GM12878 (cell line): ENCODE results near the gene C8B. TPM values are rescaled to one million over a fixed set of nuclear protein-coding genes. Genes with fewer than 3 reads are reported as not detected.

Experiments used
- ATAC-seq: fragments of 200-7000 bp; cut with Tn5 transposase; 3 replicates; pipeline ENCODE4 v1.9.1; 2020; ENCODE audit warnings: mild to moderate bottlenecking, moderate library complexity
- BruUV-seq: library from RNA; stranded (reverse); fragments of 400-500 nt; replicated peaks from 2 replicates; lab custom pipeline; 2021; lab: Mats Ljungman, UMichigan
- CTCF ChIA-PET: fragments of 300-600 bp; sonication (Branson Sonifier 250); formaldehyde crosslinking; extraction: SDS; loops from one replicate; lab custom pipeline; 2021; ENCODE audit warnings: inconsistent platforms; lab: Yijun Ruan, JAX
- POLR2A ChIA-PET: fragments of 350-600 bp; formaldehyde crosslinking; extraction: SDS; loops from one replicate; lab custom pipeline; 2021; ENCODE audit warnings: inconsistent platforms; lab: Charles Lee
- RAD21 ChIA-PET: fragments of 300-600 bp; sonication (Branson Sonifier 250); formaldehyde crosslinking; loops from one replicate; lab custom pipeline; 2023; ENCODE audit warnings: antibody characterized with exemption; ENCODE audit not compliant: unreplicated experiment; lab: Charles Lee
- SMC1A ChIA-PET: fragments of 300-600 bp; sonication (Branson Sonifier 250); formaldehyde crosslinking; loops from one replicate; lab custom pipeline; 2023; ENCODE audit not compliant: unreplicated experiment, uncharacterized antibody; lab: Charles Lee
- DNase-seq: peaks from one replicate; pipeline ENCODE4 v3.0.0-alpha.2; 2011; ENCODE audit warnings: low read depth, low spot score
- FAIRE-seq: peaks from 3 replicates; lab custom pipeline; 2011; peaks lifted over from hg19 to GRCh38; lab: Jason Lieb, UNC
- H2AFZ ChIP-seq: 2 replicates; pipeline ENCODE4 v1.6.0; 2011; ENCODE audit warnings: low read depth, low read length, control low read depth; ENCODE audit not compliant: control insufficient read depth
- H3K27ac ChIP-seq: 2 replicates; pipeline ENCODE4 v1.5.1; 2011; ENCODE audit warnings: control low read depth; ENCODE audit not compliant: control insufficient read depth, insufficient read depth
- H3K27me3 ChIP-seq, 2 experiments: replicated peaks in 1 of 2; 2 replicates each; pipeline versions ENCODE4 v1.6.0 to v1.6.1; 2011; ENCODE audit warnings: low read length in 1 of 2; ENCODE audit not compliant: control insufficient read depth in 2 of 2, insufficient read depth in 2 of 2
- H3K36me3 ChIP-seq, 2 experiments: 2 replicates each; pipeline ENCODE4 v1.5.1; 2011; ENCODE audit warnings: low read length in 1 of 2; ENCODE audit not compliant: control insufficient read depth in 2 of 2, insufficient read depth in 2 of 2
- H3K4me1 ChIP-seq: 2 replicates; pipeline ENCODE4 v1.6.1; 2011; ENCODE audit warnings: mild to moderate bottlenecking, low read length, moderate library complexity, mixed read lengths; ENCODE audit not compliant: control insufficient read depth, insufficient read depth
- H3K4me2 ChIP-seq: 2 replicates; pipeline ENCODE4 v1.6.0; 2011; ENCODE audit warnings: control low read depth; ENCODE audit not compliant: control insufficient read depth, insufficient read depth
- H3K4me3 ChIP-seq: fragments of 200-600 bp; sonication (generic); 2 replicates; pipeline ENCODE4 v1.5.1; 2016
- H3K79me2 ChIP-seq: 2 replicates; pipeline ENCODE4 v1.6.0; 2011; ENCODE audit warnings: low read length; ENCODE audit not compliant: control insufficient read depth, insufficient read depth
- H3K9ac ChIP-seq: 2 replicates; pipeline ENCODE4 v1.8.0; 2011; ENCODE audit warnings: low read length, control low read depth, mixed read lengths; ENCODE audit not compliant: control insufficient read depth, insufficient read depth
- H3K9me3 ChIP-seq: replicated peaks from 3 replicates; pipeline ENCODE4 v1.5.1; 2011; ENCODE audit warnings: mild to moderate bottlenecking, low read length; ENCODE audit not compliant: control insufficient read depth, insufficient read depth
- H4K20me1 ChIP-seq: 2 replicates; pipeline ENCODE4 v1.6.0; 2011; ENCODE audit not compliant: control insufficient read depth, insufficient read depth
- IKZF1 ChIP-seq: fragments of 450-650 bp; conservative IDR thresholded peaks from 2 replicates; pipeline ENCODE4 v1.6.1; 2017; ENCODE audit warnings: antibody characterized with exemption, mild to moderate bottlenecking
- IRF3 ChIP-seq: fragments of 450-650 bp; IDR thresholded peaks from 2 replicates; pipeline ENCODE4 v1.6.1; 2014; ENCODE audit warnings: mild to moderate bottlenecking
- IRF5 ChIP-seq: fragments of 450-650 bp; IDR thresholded peaks from 2 replicates; pipeline ENCODE4 v1.6.1; 2017; ENCODE audit warnings: borderline replicate concordance
- POLR2AphosphoS5 ChIP-seq: IDR thresholded peaks from 2 replicates; pipeline ENCODE4 v1.6.1; 2011; ENCODE audit warnings: mild to moderate bottlenecking, low read length, inconsistent platforms
- PRDM15 ChIP-seq: fragments of 450-650 bp; formaldehyde crosslinking; IDR thresholded peaks from 2 replicates; pipeline ENCODE4 v1.4.0; 2020; ENCODE audit warnings: mild to moderate bottlenecking, moderate library complexity
- SMAD1 ChIP-seq: fragments of 450-650 bp; IDR thresholded peaks from 2 replicates; pipeline ENCODE4 v1.6.1; 2018; ENCODE audit warnings: mild to moderate bottlenecking, low read depth; ENCODE audit not compliant: partially characterized antibody
- TAF1 ChIP-seq: IDR thresholded peaks from 2 replicates; pipeline ENCODE4 v1.6.1; 2011; ENCODE audit warnings: mild to moderate bottlenecking, low read depth, low read length, borderline replicate concordance
- TCF12 ChIP-seq: IDR thresholded peaks from 2 replicates; pipeline ENCODE4 v1.6.1; 2011; ENCODE audit warnings: low read depth, mild to moderate bottlenecking, low read length
- ZBTB40 ChIP-seq: fragments of 450-650 bp; IDR thresholded peaks from 2 replicates; pipeline ENCODE4 v1.6.1; 2016; ENCODE audit warnings: mild to moderate bottlenecking, moderate library complexity, borderline replicate concordance
- ZNF217 ChIP-seq: fragments of 450-650 bp; IDR thresholded peaks from 2 replicates; pipeline ENCODE4 v1.6.1; 2017; ENCODE audit warnings: antibody characterized with exemption, mild to moderate bottlenecking
- WGBS: methylation state at CpG from one replicate; pipeline ENCODE4 v1.1.6; 2016; ENCODE audit warnings: low lambda C conversion rate; ENCODE audit not compliant: insufficient replicate concordance, insufficient coverage; ENCODE audit errors: missing lambda C conversion rate; 5-methylcytosine and 5-hydroxymethylcytosine counted together
- in situ Hi-C: fragments of 300-500 bp; cut with MboI; formaldehyde crosslinking; loops from 9 replicates; pipeline ENCODE4 v1.14.3; 2018; ENCODE audit warnings: mixed read lengths
- intact Hi-C: fragments of 100-400 bp; cut with micrococcal nuclease; formaldehyde crosslinking; loops from one replicate; pipeline ENCODE4 v1.14.2; 2022; ENCODE audit not compliant: unreplicated experiment
- polyA plus RNA-seq, 11 experiments: library from polyadenylated mRNA; depleted of rRNA in 4 of 11; unstranded in 6 of 11; stranded (reverse) in 5 of 11; fragments of >200 nt; fragmentation: Nextera tagmentation in 4 of 11; fragmentation: Illumina TruSeq in 1 of 11; extraction: Ambion mirVana in 4 of 11; extraction: Trizol in 1 of 11; gene quantifications; 1 replicate in 1 of 11; 2 replicates in 10 of 11; pipeline versions ENCODE4 v1.2.1 to v1.2.3, GENCODE V29; 2011 to 2016; ENCODE audit warnings: inconsistent platforms in 2 of 11, missing spikeins in 2 of 11, low read depth in 1 of 11
- total RNA-seq, 4 experiments: library from RNA; depleted of rRNA in 3 of 4; stranded (reverse); fragments of >200 nt in 3 of 4; fragmentation: Illumina TruSeq in 1 of 4; extraction: Trizol in 1 of 4; gene quantifications; 2 replicates each; pipeline versions ENCODE4 v1.2.1 to v1.2.3, GENCODE V29; 2013 to 2021

Gene C8B
- total and polyA plus RNA-seq, 10 of the 15 experiments (the other 5 are each of a cell fraction or from before 2014, with no cell fraction given): not detected

GRCh38 chr1:56977910-56978309 is 12.1 kb upstream of the C8B start (continued):
- TF ChIP-seq POLR2AphosphoS5: no peak
- TF ChIP-seq IRF5: no peak
- no peak for TF ChIP-seq TCF12
- no peak for TF ChIP-seq ZBTB40

GRCh38 chr1:56975446-56975845 is 9.6 kb upstream of the C8B start:
- Histone ChIP-seq H3K4me1 (no peaks in the 10 kb centered on the region), H3K4me2 (no peak overlapping the region)
- RAD21 ChIA-PET: no interaction called here
- CTCF ChIA-PET: no interaction called here
- intact Hi-C loops: no loop called here
- BruUV-seq: no TSS peak
- TF ChIP-seq IRF3 (no peak), PRDM15 (no peak), TAF1 (no peak), ZNF217 (no peak), POLR2AphosphoS5 (no peak), IKZF1 (no peak), SMAD1 (no peak)
- TF ChIP-seq, all 136 proteins: peak for 0
- ATAC-seq: no peak
- Histone ChIP-seq H3K9me3 (no peaks in the 10 kb centered on the region), H3K27me3 (peaks cover 0 to 3% of the 10 kb centered on the region in 2 experiments; a peak in 3 of 4 replicates), H4K20me1 (no peaks in the 10 kb centered on the region), H3K4me3 (no peak overlapping the region), H3K27ac (no peak overlapping the region), H3K79me2 (no peaks in the 10 kb centered on the region), H3K9ac (no peak overlapping the region), H3K36me3 (no peaks in the 10 kb centered on the region), H2AFZ (no peak overlapping the region)
- in situ Hi-C loops: no loop called here
- POLR2A ChIA-PET: no interaction called here
- 16% methylated on average over 4 of the region's 4 CpGs for WGBS
- FAIRE-seq: no peak
- no peak for DNase-seq
- SMC1A ChIA-PET: interaction anchor here (0.6 kb wide), 1 partner anchor 59 kb away, joined by 3 read pairs; no protein-coding TSS in a partner anchor
